ENCODE measurements around the gene MAS1L.
"Not testable (repeated sequence)": the region's sequence is repeated elsewhere in the genome, so short reads cannot be mapped to it uniquely, and the experiment has no call there.

The MAS1L gene

GRCh38 chr6:29442719-29443118, 45.0 kb downstream of the MAS1L start:
- in situ Hi-C loops (cut with MboI; ENCODE audit: low sequenced_read_pairs, unreplicated experiment), result no loop called here
- DNase-seq (ENCODE audit: low spot score), result no peak
- no peak for TF ChIP-seq CTCF (IDR thresholded peaks at IDR 0.05; ENCODE audit: borderline replicate concordance, control extremely low read depth, extremely low read depth, insufficient read depth, missing control alignments)

- no peak for DNase-seq (ENCODE audit: low spot score)
- in situ Hi-C loops (cut with MboI; ENCODE audit: low sequenced_read_pairs, unreplicated experiment), result no loop called here
- TF ChIP-seq CTCF (IDR thresholded peaks at IDR 0.05; ENCODE audit: borderline replicate concordance, control extremely low read depth, extremely low read depth, insufficient read depth, missing control alignments), result no peak
These were observed 48.8 kb downstream of the MAS1L start, which contains the start of gene OR10C1 for GRCh38 chr6:29439006-29439405. OR10C1 (plus strand) TSS chr6:29439306; CDS start chr6:29440016, 710 bp downstream.

GRCh38 chr6:29436730-29437129, 51.0 kb downstream of the MAS1L start:
- in situ Hi-C loops (cut with MboI; ENCODE audit: low sequenced_read_pairs, unreplicated experiment); DNase-seq (ENCODE audit: low spot score): not testable (repeated sequence)

Measured in GM13976 (cell line).